Testis (tissue), 2 donors: ENCODE measurements around the gene LHX2.

Experiments
- CTCF ChIP-seq, 3 experiments: fragments of 450-650 bp in 2 of 3; fragments of 200-600 bp in 1 of 3; sonication (generic) in 1 of 3; IDR thresholded peaks; one replicate each; pipeline ENCODE4 v1.5.1; 2016 to 2019; ENCODE audit warnings: antibody characterized with exemption in 3 of 3, mild to moderate bottlenecking in 2 of 3, moderate library complexity in 1 of 3
- POLR2A ChIP-seq: fragments of 450-650 bp; IDR thresholded peaks from one replicate; pipeline ENCODE4 v1.6.1; 2017; ENCODE audit warnings: antibody characterized with exemption, mild to moderate bottlenecking, moderate library complexity

DNA sequence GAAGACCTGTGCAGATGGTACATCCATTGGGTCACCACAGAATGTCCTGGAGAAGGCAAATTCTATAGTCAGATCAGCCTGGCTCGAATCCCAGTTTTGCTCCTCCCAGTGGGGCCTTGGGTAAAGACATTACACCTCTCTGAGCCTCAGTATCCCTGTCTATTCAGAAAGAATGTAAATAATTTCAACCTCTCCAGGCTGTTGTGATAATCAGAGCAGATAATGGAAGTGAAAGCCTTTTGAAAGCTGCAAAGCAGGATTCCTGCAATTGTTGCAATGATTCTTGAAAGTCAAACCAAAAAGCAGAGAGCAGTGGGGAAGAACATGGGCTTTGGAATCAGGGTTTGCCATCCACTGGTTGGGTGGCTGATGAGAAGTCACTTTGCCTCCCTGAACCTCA lies 63.2 kb downstream of the LHX2 start:
- TF ChIP-seq POLR2A (no peak), CTCF (IDR thresholded peaks at IDR 0.05) (no peak)
